HG03571 (cell line): Measurements from ENCODE around the gene PAPPA.

Source experiments
- ATAC-seq: cut with Tn5 transposase; IDR thresholded peaks from one replicate; pipeline ENCODE4 v1.9.1; 2021; ENCODE audit not compliant: unreplicated experiment

PAPPA gene

DNA sequence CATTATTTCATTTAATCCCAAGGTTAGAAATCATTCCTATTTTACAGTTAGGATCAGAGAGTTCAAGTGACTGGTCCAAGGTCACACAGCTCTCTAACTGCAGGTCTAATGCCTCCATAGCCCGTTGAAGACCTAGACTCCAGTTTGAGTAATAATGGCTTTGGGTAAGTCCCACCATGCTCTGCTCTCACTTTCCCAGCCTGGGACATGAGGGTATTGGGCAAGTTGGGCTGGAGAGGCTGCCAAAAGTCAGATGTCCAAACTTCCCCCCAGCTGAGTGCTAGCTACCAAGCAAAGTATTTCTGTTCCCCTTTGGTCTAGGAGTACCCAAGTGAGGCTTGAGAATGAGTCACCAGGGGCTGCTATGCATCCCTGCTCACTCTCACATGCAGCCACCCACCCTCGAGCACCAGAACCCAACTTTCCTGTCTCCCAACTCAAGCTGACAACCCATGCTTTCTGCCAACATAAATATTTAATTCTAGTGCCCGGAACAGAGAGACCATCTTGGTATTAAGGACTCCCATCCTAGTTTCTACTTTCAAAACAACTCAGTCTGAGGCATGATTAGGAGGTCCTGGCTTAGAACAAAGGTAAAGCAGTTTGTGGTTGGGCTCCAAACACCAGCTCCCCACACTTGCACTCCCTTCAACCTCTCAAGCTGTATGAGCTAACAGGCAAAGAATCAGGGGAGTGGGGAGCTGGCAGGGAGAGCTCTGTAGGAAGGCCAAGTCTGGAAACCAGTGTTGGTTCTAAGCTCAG is 297.0 kb downstream of the PAPPA start:
- peak; percentile 89 for ATAC-seq

DNA sequence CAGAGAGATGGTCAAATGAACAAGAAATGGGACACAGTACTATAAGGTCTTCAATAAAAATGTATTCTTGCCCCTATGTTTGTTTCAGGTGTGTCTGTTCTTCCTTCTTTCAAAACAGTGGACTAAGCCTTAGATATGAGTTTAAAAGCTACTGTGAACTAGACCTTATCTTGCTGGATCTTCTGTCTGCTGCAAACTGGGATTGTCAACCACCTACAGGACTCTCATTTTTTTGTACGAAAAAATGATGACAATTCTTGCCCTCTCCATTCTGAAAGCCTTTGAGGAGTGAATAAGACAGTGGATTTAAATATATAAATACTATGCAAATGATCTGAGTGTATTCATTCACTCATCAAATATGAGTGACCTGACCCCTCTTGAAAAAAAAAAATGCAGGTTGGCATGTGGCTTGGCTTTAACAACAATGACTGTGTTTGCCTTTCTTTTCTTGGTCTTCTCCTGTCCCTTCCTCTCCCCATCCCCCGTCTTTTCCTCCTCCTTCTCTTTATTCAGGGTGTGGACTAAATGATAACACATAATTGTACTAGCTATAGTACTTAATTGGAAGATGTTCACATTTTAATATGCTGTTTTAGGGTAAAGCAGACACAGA is 298.0 kb downstream of the PAPPA start:
- no peak for ATAC-seq
